HG02885 (cell line): Measurements from ENCODE around the gene SMIM8.

Experiments
- ATAC-seq: cut with Tn5 transposase; IDR thresholded peaks from one replicate; pipeline ENCODE4 v1.9.1; 2021; ENCODE audit warnings: mild to moderate bottlenecking; ENCODE audit not compliant: unreplicated experiment, poor library complexity

Gene SMIM8

DNA sequence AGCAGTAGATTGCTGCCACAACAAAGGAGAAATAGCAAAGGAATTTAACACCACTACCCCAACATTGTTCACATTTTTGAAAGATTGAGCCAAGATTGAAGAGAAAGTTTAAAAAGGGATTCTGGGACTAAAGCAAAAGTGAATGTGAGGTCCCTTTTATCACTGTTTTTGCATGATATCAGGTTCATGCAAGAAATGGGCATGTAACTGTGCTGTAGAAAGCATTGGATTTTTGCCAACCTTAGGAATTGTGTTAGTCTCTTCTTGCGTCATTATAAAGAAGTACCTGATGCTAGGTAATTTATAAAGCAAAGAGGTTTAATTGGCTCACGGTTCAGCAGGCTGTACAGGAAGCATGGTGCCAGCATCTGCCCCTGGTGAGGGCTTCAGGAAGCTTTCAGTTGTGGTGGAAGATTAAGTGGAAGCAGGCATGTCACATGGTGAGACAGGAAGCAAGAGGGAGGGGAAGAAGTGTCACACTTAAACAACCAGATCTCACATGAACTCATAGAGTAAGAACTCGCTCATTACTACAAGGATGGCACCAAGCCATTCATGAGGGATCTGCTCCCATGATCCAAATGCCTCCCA is 11.3 kb downstream of the SMIM8 start:
- no peak for ATAC-seq

DNA sequence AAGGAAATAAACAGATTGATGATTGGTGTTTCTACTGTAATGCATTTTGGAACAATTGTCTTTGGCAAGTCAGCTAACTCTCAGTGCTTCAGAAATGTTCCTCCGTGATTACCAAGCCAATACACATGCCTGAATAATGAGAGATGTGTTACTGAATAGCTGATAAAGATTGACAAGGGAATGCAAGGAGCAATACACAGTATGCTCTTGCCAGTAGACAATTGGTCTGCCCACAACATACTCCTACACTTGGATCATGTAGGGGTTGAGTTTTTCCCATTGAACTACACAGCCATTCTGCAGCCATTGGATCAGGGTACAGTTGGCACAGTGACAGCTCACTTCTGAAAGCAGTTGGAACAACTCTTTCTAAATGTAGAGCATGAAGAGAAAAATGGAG is 12.3 kb downstream of the SMIM8 start:
- no peak for ATAC-seq

GRCh38 chr6:87336367-87336766 is 14.0 kb downstream of the SMIM8 start:
- ATAC-seq = no peak

DNA sequence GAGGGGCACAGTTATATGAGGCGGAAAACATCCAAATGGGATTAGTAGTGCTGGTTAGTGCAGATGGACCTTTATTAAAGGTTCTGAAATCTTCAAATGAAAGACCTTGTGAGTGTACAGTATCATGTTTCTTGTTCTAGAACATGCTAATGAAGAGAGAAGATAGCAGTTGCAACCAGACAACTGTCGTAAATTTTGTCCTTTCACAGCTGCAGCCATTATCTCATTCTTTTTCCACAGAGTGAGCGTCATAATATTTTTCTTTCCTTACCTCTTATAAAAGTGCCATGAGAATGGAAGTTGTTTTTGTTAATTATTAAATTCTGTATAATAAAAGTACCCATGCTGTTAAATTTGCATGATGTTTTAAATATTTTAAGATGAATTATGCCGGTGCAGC is 17.8 kb downstream of the SMIM8 start:
- no peak for ATAC-seq

DNA sequence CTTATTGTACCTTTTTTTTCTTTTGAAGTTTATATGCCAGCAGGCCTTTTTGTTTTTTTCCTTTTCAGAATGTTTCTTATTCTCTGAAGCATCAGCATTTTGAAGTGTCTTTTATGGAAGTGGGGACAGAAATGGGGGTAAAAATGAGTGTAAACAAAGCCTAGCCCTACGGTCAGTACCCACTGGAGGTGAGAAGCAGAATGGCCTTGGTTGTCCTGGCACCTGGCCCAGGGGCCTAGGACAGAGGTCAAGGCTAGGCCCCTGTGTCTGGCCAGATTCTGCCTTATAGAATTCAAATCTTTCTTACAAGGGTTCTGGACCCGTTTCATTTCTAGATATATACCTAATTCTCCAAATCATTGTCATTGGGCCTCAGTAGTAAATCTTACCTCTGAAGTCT is 18.8 kb downstream of the SMIM8 start:
- no peak for ATAC-seq

DNA sequence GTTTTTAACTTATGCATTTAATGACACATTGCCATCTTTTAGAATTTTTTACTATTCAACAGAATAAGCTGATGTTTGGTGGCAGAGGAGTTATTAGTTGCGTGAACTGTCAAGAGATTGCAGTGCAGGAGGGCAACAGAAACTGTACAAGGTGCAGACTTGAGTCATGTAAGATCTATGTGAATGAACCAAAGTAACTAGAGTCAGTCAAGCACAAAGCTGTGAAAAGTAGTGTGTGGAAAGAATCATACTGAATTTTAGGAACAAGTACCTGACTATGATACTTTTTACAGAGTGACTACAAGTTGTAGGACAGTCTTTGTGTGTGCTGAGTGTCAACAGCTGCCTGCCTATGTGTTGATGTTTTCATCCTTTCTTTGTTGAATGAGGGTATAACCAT is 19.5 kb downstream of the SMIM8 start:
- peak; percentile 98 for ATAC-seq

DNA sequence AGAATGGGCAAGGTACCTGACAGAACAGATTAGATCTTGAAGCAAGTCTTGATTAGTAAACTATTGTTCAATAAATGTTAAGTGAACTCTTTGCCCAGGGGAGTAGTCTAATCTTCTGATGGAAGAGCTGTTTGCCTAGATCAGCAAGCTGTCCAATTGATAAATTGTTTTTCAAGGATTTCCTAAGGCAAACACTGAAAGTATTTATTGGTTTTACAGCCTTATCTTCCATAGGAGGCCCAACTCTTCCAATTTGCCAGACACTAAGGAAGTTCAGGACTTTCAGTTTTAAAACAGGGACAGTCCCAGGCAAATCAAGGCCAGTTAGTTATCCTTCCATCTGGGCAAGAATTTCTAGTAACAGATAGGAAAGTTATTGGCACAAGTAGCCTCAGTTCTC is 20.4 kb downstream of the SMIM8 start:
- no peak for ATAC-seq

DNA sequence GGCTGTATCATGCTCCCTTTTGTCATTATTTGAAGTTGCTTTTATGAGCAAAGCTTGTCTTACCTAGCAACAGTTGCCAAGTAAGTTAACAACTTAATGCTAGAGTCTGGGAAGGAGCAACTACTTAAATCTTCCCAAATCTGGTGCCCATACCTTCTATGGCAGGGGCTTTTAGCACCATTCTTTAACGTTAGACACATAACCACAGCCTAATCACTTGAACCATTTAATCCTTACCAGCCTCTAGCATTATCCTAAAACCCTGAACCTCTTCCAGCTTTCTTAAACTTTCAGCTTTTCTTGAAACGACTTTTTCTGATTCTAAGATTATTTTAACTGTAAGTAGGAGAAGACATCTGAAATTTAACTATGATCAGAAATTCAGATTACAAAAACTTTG is 22.3 kb downstream of the SMIM8 start, which contains the start of gene C6orf163:
C6orf163 (plus strand) TSS at position 83 of the 400 bp plus-strand sequence; CDS start at position 370, 287 bp downstream.
- no peak for ATAC-seq

- no peak for ATAC-seq
Observed at GRCh38 chr6:87346700-87347099, 24.3 kb downstream of the SMIM8 start.

DNA sequence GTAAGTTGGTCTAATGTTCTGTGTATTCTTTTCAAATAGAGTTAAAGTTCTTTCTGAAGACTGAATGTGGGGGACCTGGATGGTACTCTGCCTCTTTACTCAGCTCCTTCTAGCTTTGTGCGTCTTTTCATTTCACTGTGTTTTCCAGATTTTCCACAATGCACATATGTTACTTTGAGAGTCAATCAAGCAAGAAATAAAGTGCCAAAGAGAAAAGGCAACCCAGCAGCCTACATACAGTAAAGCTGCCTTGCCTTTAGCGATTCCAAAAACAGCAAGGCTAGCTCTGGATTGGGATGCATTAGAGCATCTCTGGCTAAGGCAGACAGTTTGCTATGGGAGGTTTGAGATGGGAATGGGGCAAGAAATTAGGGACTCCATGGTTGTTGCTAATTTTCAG is 27.5 kb downstream of the SMIM8 start:
- ATAC-seq = no peak

DNA sequence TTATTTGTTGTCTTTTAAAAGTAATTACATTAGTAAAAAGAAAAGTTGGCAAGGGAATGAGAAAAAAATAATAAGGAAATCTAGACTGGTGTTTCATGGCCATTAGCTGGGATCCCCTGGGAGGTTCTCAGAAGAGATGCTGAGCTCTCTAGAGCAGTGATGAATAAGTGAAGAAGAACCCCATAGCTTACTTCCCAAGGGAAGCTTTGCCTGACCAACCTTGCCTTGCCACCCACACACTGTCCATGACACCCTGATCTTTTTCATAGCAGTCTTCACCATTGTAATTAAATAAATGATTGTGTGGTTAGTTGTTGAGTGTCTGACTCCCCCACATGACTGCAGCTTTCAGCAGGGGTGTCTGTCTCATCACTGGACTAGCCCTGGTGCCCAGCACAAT is 28.1 kb downstream of the SMIM8 start:
- no peak for ATAC-seq

- no peak for ATAC-seq
Observed at GRCh38 chr6:87351583-87351982, 29.2 kb downstream of the SMIM8 start.

DNA sequence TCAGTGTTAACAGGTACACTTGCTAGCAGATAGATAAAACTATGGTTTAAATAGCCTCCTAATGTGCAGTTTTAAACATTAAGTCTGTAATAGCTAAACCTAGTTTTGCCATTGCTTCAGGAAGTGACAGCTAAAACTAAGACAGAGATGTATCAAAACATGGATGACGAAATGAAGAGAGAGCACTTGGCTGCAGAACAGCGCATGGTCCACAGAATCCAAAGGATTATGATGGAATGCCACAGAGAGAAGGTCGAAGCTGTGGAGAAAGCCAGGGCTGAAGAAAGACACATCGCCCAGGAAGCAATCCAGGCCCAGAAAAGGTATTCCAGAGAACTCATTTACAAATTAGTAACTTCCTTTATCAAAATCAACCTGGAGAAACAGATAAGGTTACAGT is 33.8 kb downstream of the SMIM8 start:
- ATAC-seq = no peak

GRCh38 chr6:87357479-87358196 is 35.2 kb downstream of the SMIM8 start:
- ATAC-seq = no peak

- no peak for ATAC-seq
Observed at GRCh38 chr6:87364602-87365252, 42.3 kb downstream of the SMIM8 start.

DNA sequence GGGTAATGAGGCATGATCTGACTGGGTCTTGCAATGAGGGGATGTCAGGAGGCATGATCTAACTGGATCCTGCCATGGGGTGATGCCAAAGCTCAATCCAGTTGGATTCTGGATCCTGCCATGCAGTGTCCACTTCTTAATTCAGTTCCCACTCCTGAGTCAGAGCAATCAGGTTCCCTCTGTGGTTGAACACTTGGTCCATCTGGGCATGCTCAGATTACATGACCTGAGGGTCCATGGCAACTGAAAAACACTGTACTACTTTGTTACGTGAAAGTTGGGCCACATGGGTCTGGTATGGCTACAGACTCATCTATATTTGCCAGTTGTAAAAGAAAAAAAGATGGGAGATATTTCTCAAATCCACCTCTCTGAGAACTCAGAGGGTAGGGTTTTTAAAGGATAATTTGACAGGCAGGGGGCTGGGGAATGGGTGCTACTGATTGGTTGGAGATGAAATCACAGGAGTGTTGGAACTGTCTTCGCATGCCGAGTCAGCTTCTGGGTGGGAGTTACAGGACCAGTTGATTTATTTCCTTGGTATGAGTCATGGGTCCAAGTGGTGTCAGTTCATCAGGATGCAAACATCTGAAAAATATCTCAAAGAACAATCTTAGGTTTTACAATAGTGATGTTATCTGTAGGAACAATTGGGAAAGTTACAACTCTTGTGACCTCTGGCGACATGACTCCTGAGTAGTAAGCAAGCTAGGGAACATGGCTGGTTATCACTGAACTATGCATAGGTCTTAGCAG is 43.9 kb downstream of the SMIM8 start:
- ATAC-seq = no peak

DNA sequence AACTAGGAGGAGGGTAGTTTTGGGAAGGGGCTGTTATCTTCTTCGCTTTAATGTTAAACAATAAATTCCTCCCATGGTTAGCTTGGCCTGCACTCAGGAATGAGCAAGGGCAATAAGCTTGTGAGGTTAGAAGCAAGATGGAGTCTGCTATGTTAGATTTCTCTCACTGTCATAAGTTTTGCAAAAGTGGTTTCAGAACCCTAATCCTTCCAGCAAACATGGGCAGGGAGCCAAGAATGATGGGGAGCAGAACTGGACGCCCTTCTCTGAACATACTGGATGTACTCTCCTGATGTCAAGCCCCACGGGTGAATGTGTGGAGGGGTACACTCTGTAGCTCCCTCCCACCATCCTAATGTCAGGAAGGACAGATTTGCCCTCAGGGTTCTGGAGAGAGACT is 44.5 kb downstream of the SMIM8 start:
- ATAC-seq = no peak

DNA sequence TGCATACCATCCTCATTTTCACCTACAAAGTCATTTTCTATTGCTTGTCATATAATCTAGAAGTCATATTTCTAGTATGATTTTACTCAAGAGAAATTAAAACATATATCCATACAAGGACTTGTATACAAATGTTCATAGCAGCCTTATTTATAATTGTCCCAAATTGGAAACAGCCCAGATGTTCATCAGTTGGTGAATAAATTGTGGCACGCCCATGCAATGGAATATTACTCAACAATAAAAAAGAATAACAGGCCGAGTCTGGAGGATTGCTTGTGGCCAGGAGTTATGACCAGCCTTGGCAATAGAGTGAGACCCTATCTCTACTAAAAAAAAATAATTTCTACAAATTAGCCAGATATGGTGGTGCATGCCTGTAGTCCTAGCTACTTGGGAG is 51.0 kb downstream of the SMIM8 start:
- no peak for ATAC-seq

GRCh38 chr6:87375315-87375714 is 52.9 kb downstream of the SMIM8 start:
- ATAC-seq = no peak

GRCh38 chr6:87376643-87377042 is 54.3 kb downstream of the SMIM8 start:
- no peak for ATAC-seq

DNA sequence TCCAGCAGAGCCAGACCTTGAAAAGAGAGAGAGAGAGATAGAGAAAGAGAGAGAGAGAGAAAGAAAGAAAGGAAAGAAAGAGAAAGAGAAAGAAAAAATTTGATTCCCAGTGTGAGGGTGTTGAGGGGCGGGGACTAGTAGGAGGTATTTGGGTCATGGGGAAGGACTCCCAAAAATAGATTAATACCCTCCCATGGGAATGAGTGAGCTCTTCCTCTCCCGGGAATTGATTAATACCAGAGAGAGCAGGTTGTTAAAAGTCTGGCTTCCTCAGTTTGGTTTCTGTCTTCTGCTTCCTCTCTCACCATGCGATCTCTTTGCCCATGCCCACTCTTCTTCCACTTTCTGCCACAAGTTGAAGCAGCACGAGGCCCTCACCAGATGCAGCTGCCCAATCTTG is 56.6 kb downstream of the SMIM8 start:
- no peak for ATAC-seq
